Duodenal mucosa (tissue), 2 donors: ENCODE data around the gene GMDS.
"Not testable (repeated sequence)": the region's sequence is repeated elsewhere in the genome, so short reads cannot be mapped to it uniquely, and the experiment has no call there.

Source experiments
- H3K27ac ChIP-seq: one replicate; pipeline ENCODE4 v1.7.0; 2013; ENCODE audit warnings: low read depth, low read length
- H3K27me3 ChIP-seq, 2 donors: one replicate each; pipeline ENCODE4 v1.7.0; 2013; ENCODE audit warnings: low read length in 2 of 2, control low read depth in 1 of 2; ENCODE audit not compliant: insufficient read depth in 2 of 2, control insufficient read depth in 1 of 2
- H3K36me3 ChIP-seq, 2 donors: one replicate each; pipeline ENCODE4 v1.7.0; 2013; ENCODE audit warnings: low read length in 2 of 2, control low read depth in 1 of 2; ENCODE audit not compliant: insufficient read depth in 2 of 2, control insufficient read depth in 1 of 2
- H3K4me1 ChIP-seq, 2 donors: one replicate each; pipeline ENCODE4 v1.7.0; 2013; ENCODE audit warnings: low read length in 2 of 2, control low read depth in 1 of 2; ENCODE audit not compliant: insufficient read depth in 2 of 2, control insufficient read depth in 1 of 2
- H3K4me3 ChIP-seq, 2 donors: one replicate each; pipeline ENCODE4 v1.7.0; 2013; ENCODE audit warnings: low read length in 2 of 2, low read depth in 1 of 2
- H3K9ac ChIP-seq, 2 donors: one replicate each; pipeline ENCODE4 v1.7.0; 2013; ENCODE audit warnings: low read length in 2 of 2, low read depth in 1 of 2
- H3K9me3 ChIP-seq, 2 donors: one replicate each; pipeline ENCODE4 v1.7.0; 2013; ENCODE audit warnings: low read length in 2 of 2, control low read depth in 1 of 2; ENCODE audit not compliant: control insufficient read depth in 1 of 2

Gene GMDS

DNA sequence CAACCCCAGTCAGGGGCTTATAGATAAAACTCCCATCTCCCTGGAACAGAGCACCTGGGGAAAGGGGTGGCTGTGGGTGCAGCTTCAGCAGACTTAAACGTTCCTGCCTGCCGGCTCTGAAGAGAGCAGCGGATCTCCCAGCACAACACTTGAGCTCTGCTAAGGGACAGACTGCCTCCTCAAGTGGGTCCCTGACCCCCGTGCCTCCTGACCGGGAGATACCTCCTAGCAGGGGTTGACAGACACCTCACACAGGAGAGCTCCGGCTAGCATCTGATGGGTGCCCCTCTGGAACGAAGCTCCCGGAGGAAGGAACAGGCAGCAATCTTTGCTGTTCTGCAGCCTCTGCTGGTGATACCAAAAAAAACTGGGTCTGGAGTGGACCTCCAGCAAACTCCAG, 494.3 kb downstream of the GMDS start:
- not testable (repeated sequence) for H3K36me3 ChIP-seq, H3K9ac ChIP-seq, H3K27ac ChIP-seq, H3K9me3 ChIP-seq, H3K4me3 ChIP-seq, H3K27me3 ChIP-seq, H3K4me1 ChIP-seq

DNA sequence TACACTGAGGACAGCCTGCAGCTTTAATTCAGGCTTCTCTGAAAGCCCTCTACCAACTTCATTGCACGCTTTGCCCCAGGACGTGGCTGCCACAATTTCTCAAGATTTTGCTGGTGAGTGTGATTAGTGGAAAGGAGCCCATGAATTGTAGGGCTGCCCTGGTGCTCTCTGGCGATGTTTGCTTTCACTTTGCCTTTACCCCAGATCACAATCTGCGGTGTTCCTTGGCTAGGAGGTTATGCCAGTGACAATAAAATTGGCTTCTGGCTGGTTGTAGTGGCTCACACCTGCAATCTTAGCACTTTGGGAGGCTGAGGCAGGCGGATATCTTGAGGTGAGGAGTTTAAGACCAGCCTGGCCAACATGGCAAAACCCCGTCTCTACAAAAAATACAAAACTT, 496.4 kb downstream of the GMDS start:
- no peak overlapping the region for H3K27ac ChIP-seq
- no peaks in the 10 kb centered on the region for H3K36me3 ChIP-seq
- no peaks in the 10 kb centered on the region for H3K9me3 ChIP-seq
- H3K27me3 ChIP-seq = no peaks in the 10 kb centered on the region
- H3K9ac ChIP-seq = no peak overlapping the region
- H3K4me3 ChIP-seq = peak overlapping the region; percentile 1 to 8
- H3K4me1 ChIP-seq = peaks cover 0 to 6% of the 10 kb centered on the region in 2 donors

DNA sequence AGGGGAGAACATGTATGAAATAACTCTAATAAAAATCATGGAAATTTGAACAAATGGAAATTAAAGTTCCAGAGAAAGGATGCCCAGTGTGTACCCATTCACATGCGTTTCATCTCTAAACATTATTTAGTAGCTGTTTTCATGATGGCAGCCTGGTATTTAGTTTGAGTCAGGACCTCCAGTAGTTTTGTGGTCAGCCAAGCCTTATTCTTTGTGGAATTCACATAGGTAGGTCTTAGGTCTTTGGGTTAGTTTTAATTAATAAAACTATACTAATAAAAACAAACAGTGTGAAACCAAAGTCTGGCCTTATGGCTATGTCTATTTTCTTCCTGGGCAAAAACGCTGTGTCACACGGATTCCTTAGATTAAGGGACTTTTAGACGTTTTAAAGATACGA, 497.9 kb downstream of the GMDS start:
- no peak overlapping the region for H3K4me3 ChIP-seq
- no peaks in the 10 kb centered on the region for H3K36me3 ChIP-seq
- H3K9me3 ChIP-seq = no peaks in the 10 kb centered on the region
- H3K4me1 ChIP-seq = peaks cover 0 to 6% of the 10 kb centered on the region in 2 donors
- no peak overlapping the region for H3K27ac ChIP-seq
- H3K27me3 ChIP-seq = no peaks in the 10 kb centered on the region
- no peak overlapping the region for H3K9ac ChIP-seq

GRCh38 chr6:1747003-1747402, 498.4 kb downstream of the GMDS start:
- H3K27me3 ChIP-seq = no peaks in the 10 kb centered on the region
- no peak overlapping the region for H3K4me3 ChIP-seq
- H3K9me3 ChIP-seq = no peaks in the 10 kb centered on the region
- no peak overlapping the region for H3K9ac ChIP-seq
- no peak overlapping the region for H3K27ac ChIP-seq
- H3K4me1 ChIP-seq = peaks cover 0 to 6% of the 10 kb centered on the region in 2 donors
- no peaks in the 10 kb centered on the region for H3K36me3 ChIP-seq

GRCh38 chr6:1745814-1746213, 499.6 kb downstream of the GMDS start:
- H3K27me3 ChIP-seq = no peaks in the 10 kb centered on the region
- H3K36me3 ChIP-seq = no peaks in the 10 kb centered on the region
- no peak overlapping the region for H3K27ac ChIP-seq
- H3K9me3 ChIP-seq = no peaks in the 10 kb centered on the region
- no peak overlapping the region for H3K9ac ChIP-seq
- no peak overlapping the region for H3K4me3 ChIP-seq
- H3K4me1 ChIP-seq = peaks cover 0 to 6% of the 10 kb centered on the region in 2 donors

DNA sequence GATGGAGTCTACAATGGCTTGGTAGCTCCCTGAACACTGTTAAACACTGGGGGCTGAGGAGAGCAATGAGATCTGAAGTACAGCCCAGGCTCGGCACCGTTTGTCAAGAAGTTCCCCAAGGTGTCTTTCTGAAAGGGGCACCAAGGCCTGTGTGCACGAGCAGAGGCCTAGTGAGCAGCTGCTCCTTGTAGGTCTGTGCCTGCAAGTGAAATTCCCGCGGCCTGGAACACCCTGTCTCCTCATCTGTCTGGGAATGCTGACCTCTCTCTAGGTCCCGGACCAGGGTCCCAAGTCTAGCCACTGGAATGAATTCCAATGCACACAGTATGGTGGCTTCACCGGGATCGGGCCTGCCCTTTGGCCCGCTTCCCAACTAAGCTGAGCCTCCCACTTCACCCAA, 500.9 kb downstream of the GMDS start:
- H3K4me3 ChIP-seq = no peak overlapping the region
- H3K9me3 ChIP-seq = no peaks in the 10 kb centered on the region
- no peak overlapping the region for H3K27ac ChIP-seq
- no peaks in the 10 kb centered on the region for H3K36me3 ChIP-seq
- no peak overlapping the region for H3K9ac ChIP-seq
- peaks cover 0 to 6% of the 10 kb centered on the region in 2 donors for H3K4me1 ChIP-seq
- H3K27me3 ChIP-seq = no peaks in the 10 kb centered on the region

GRCh38 chr6:1739680-1740079, 505.7 kb downstream of the GMDS start:
- Histone ChIP-seq H3K4me3 (no peak overlapping the region), H3K4me1 (no peaks in the 10 kb centered on the region), H3K9me3 (no peaks in the 10 kb centered on the region), H3K27me3 (no peaks in the 10 kb centered on the region), H3K36me3 (no peaks in the 10 kb centered on the region), H3K9ac (no peak overlapping the region), H3K27ac (no peak overlapping the region)

GRCh38 chr6:1739220-1739619, 506.2 kb downstream of the GMDS start:
- no peak overlapping the region for H3K9ac ChIP-seq
- no peaks in the 10 kb centered on the region for H3K36me3 ChIP-seq
- H3K27me3 ChIP-seq = no peaks in the 10 kb centered on the region
- H3K27ac ChIP-seq = no peak overlapping the region
- no peaks in the 10 kb centered on the region for H3K4me1 ChIP-seq
- no peak overlapping the region for H3K4me3 ChIP-seq
- H3K9me3 ChIP-seq = no peaks in the 10 kb centered on the region

GRCh38 chr6:1738558-1739081, 506.8 kb downstream of the GMDS start:
- Histone ChIP-seq H3K4me3 (no peak overlapping the region), H3K9me3 (no peaks in the 10 kb centered on the region), H3K27ac (no peak overlapping the region), H3K36me3 (no peaks in the 10 kb centered on the region), H3K27me3 (no peaks in the 10 kb centered on the region), H3K9ac (no peak overlapping the region), H3K4me1 (no peaks in the 10 kb centered on the region)

DNA sequence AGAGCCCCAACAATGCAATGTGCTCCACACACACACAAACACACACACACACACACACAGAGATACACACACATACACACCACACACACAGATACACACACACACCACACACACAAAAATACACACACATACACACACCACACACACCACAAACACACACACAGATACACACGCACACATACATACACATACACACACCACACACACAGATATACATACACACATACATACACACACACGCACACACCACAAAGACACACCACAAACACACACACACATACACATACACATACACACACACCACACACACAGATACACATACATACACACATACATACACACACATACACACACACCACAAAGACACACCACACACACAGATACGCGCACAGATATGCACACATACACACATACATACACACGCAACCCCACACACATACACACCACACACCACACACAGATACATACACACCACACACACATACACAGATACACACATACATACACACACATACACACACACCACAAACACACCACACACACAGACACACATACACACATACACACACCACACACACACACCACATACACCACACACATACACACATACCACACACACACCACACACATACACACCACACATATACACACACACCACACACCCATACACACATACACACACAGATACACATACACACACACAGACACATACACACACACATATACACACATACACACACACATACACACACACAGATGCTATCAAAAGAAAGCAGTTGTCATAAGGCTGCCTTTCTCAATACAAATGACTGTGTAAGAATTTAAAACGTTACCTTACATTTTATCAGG, 507.7 kb downstream of the GMDS start:
- no peaks in the 10 kb centered on the region for H3K36me3 ChIP-seq
- no peak overlapping the region for H3K27ac ChIP-seq
- H3K4me1 ChIP-seq = no peaks in the 10 kb centered on the region
- no peaks in the 10 kb centered on the region for H3K9me3 ChIP-seq
- no peak overlapping the region for H3K4me3 ChIP-seq
- no peak overlapping the region for H3K9ac ChIP-seq
- no peaks in the 10 kb centered on the region for H3K27me3 ChIP-seq
